T-helper 22 cell (primary cell): Measurements from ENCODE around the gene MBP.

Experiments
- DNase-seq: peaks from one replicate; pipeline ENCODE4 v3.0.0-alpha.2; 2020; ENCODE audit warnings: low read depth

MBP gene

DNA sequence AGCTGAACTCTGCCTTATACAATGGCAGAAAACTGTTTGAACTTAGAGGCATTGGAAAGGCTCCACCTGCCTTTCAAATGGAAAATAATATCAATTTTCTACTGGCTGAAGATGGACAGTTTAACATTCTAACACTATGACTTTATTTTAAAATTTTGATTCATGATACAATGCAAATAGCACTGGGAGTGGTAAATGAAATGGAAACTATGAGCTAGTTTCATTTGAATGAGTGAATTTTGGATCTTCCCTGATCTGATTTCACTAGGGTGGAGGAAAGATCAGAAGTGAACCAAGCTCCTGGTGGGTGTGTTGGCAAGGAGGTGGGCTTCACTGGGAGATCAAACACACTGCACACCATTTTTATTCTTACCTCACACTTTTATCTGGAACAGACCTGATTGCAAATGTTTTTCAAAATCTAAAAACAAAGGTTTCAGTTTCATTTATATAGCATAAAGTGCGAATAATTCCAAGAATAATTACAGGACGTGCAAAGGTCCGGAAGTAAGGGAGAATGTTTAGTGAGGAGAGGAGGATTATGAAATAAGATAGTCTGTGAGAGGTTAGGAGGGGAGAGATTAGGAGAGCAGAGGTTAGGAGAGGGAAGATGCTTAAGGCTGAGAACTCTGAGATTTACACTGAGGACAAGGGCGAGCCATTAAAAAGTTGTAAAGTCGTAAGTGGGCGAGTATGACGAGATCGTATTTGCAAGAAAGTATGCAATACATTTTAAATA lies 18.6 kb upstream of the MBP start:
- no peak for DNase-seq

GRCh38 chr18:77150588-77150987 lies 18.0 kb upstream of the MBP start:
- DNase-seq: no peak

- no peak for DNase-seq
These were observed 15.7 kb upstream of the MBP start for GRCh38 chr18:77148289-77148688.

DNA sequence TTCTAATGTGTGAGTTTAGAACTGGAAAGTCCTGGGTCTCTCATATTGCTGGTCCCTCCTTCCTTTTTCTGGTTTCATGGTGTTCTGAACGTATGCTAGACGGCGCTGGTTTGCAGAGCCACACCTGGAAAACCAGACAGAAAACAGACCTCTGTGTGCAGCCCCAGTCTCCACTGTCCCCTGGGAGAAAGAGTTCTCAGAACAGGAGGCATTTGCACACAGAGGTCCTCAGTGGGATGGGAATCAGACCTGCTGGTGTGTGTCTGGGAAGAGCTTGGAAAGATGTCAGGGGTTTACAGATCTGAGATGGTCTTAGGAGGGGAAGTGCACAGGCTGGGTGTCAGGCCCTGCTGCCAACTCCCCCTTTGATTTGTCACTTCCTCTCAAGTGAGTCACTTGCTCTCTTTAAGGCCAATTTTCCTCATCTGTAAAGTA lies 14.9 kb upstream of the MBP start:
- DNase-seq: no peak

DNA sequence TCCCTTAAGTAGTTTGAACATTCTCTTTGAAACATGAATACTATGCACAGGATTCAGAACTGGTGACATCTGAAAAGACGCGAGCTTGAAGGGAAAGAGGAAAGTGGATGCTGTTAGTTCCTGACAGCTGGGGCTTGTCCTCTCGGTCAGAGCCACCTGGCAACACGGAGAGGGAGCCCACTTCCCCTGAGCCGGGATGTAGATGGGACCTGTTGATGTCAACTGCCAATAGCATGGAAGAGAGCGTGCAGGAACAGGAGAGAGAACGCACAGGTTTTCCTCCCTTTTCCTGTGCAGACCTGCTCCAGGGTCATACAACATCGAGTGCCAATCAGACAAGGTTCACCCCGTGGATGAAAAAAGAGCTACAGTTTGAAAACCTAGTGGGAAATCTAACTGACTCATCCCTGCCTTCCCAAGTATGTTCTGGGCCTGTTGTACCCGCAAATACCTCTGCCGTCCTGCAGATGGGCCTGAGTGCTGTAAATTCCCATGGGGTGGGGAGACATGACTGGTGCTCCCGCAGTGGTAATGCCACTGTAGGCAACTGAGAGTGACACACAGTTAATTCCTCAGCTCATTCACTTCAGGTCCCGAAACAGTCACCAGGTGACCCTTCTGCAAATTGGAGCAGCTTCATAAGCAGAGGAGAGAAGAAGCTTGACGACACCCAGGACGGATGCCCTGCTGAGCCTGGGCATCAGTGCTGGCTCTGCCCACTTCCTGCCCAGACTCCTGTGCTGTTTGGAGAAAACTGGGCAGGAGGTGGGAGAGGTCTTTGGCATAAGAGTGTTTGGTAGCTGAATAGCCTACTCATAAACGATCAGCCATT lies 13.9 kb upstream of the MBP start:
- no peak for DNase-seq

- DNase-seq: no peak
These were observed 12.8 kb upstream of the MBP start for GRCh38 chr18:77145364-77145901.

- no peak for DNase-seq
These were observed 12.0 kb upstream of the MBP start for GRCh38 chr18:77144451-77145118.

- no peak for DNase-seq
These were observed 11.5 kb upstream of the MBP start for GRCh38 chr18:77144046-77144445.

- no peak for DNase-seq
These were observed 10.6 kb upstream of the MBP start for GRCh38 chr18:77143196-77143595.

DNA sequence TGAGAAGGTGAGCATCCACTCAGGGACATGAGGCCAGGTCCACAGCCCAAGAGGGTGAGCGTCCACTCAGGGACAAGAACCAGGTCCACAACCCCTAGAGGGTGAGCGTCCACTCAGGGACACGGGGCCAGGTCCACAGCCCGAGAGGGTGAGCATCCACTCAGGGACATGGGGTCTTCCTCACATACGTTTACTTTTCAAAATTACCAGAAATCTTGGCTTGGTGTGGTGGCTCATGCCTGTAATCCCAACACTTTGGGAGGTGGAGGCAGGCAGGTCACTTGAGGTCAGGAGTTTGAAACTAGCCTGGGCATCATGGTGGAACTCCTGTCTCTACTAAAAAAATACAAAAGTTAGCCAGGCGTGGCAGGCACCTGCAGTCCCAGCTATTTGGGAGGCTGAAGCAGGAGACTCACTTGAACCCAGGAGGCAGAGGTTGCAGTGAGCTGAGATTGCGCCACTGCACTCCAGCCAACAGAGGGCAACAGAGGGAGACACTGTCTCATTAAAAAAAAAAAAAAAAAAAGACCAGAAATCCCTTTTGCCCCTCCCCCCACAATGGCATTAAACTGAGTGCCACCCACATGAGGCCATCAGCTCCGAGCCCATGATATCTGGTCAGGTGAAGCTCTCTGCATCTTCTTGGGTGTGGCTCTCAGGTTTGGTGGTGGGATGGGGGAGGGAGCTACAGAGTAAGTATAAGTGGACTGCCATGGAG lies 9.0 kb upstream of the MBP start:
- no peak for DNase-seq

DNA sequence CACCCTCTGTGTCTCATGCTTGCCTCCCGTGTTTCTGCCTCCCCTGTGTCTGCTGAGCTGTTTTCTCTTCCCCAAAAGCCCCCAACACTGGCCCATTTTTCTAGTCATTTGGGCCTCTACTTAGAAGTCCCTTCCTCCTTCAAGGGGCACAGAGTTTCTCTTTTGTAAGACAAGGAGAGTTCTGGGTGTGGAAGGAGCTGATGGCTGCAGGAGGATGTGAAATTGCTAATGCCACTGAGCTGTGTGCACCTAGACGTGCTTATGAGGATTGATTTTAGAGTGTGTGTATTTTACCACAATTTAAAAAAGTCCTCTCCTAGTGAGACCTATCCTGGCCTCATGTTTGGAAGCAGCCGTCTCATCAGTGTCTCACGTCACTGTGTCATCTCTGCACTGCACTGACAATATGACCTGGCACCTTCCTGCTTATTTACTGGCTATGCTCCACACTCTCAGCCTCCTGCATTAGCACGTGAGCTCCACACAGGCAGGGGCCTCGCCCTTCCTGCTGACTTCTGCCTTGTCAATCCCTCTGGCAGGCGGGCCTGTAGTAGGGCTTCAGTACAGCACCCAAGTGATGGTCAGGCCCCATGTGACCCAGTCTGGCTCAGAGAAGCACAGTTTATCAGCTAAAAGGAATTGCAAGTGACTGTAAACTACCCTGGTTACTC lies 8.0 kb upstream of the MBP start:
- DNase-seq: peak; percentile 45

DNA sequence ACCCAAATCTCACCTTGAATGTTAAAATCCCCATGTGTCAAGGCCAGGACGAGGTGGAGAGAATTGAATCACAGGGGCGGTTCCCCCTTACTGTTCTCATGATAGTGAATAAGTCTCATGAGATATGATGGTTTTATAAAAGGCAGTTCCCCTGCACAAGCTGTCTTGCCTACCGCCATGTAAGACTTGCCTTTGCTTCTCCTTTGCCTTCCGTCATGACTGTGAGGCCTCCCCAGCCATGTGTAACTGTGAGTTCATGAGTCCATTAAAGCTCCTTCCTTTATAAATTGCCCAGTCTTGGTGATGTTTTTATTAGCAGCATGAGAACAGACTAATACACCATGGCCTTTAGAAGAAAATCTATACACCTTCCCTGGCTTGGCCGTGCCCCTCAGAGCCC lies 7.4 kb upstream of the MBP start:
- no peak for DNase-seq

DNA sequence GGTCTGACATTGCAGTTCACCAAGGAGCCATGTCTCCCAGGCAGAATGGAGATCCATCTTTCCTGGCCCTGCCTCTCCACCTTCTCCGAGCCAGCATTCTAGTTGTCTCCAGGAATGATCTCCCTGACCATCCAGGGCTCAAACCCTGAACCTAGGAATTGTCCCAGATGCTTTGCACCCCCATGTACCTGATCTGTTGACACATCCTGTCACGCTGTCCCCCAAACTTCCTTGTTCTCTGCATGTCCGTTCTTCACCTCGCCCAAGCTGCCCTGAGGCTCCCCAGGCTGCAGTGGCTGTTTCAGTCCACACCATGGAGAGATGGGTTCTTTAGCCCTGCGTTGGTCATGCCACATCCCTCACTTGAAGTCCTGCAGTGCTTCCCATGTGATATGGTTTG lies 7.0 kb upstream of the MBP start:
- no peak for DNase-seq

GRCh38 chr18:77138270-77138669 lies 5.7 kb upstream of the MBP start:
- no peak for DNase-seq

DNA sequence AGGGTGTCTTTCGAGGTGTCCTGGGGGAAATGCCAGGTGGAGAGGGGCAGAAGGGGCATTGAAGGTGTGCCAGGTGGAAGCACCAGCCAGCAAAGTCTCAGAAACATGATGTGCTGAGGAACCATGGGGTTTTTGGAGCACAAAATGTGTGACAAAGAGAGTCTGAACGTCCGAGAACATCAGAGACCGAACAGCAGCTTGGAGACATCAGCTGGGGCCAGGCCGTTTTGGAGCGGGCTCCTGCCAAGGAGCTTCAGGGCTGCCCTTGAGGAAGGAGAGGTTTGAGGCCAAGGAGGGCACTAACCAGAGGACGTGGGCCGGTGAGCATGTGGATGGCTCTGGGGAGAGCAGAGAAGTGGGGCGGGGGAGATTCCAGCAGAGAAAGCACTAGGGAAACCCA lies 5.3 kb upstream of the MBP start:
- DNase-seq: no peak

DNA sequence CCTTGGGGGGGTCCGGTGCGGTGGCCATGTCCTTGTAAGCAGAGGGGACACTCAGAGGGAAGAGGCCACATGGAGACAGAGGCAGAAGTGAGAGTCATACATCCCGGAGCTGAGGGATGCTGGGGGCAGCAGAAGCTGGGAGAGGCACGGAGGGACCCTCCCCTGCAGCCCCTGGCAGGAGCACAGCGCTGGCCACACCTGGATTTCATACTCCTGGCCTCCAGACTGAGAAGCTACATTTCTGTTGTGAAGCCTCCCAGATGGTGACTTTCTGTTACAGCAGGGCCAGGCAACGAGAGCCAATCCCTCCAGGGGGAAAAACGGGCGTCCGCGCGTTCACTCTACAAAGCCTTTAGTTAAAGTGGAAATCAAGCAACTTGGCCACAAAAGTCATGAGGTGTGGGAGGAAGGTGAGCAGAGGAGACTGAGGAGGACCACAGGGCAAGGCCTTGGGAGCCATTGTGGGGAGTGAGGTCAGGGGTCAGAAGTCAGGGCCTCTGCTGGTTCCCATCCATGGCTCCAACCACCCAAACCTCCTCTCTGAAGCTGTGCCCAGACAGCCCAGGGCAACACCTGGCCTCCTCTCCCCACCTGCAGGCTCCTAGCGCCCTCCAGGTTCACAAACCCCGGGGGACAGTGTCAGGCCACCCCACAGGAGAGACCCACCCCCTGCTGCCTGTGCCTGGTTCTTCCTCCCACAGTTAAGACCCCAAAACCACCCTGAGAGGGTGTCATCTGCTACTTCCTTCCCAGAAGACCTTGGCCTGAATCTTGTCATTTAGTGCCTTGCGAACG lies 4.5 kb upstream of the MBP start:
- no peak for DNase-seq

DNA sequence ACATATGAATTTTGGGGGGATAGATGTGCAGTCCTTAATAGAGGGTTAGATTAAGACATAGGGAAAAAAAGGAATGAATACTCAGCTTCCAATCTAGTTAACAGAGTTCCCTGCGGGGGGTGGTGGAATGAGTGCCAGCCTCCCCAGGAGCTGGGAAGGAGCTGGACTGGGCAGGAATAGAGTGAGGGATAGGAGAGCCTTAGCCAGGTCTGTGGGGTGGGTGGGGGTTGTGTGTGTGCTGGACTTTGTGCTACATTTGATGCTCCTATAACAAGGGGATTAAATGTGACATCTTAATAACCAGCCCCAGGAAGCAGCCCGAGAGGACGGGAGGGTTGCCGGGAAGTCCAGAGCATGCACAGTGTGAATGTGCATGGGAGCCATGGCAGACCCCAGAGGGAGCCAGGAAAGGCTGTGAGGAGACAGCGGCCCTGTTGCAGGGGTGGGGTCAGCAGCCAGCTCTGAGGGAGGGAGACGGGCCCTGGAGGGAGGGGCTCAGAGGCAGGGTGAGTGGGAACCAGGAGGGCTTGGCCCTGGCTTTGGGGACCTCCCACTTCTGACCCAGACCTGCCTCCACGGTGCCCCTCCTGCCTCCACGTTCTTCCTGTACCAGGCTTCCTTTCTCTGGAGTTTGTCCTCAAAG lies 3.6 kb upstream of the MBP start:
- DNase-seq: no peak

GRCh38 chr18:77135339-77136075 lies 2.9 kb upstream of the MBP start:
- DNase-seq: no peak

DNA sequence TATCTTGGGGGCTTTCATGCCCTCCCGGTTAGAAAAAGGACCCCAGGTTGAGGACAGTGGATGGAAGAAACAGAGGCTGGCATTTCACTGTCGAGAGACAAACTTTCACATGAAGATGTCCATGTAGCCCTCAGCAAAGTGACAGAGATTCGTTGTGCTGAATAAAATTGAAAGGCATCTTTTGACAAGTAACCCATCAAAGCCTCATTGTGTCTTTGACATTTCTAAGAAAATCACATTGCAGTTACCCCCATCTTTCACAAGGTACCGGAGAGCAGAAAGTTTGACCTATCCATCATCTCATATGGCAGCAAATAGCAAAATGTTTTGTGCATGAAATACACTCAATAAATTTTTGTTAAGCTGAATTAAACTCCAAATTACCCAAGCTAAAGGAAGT lies 2.0 kb upstream of the MBP start:
- DNase-seq: no peak
